Pons (tissue), 1 donor: ENCODE results near the gene RHOXF2.
"Not testable (repeated sequence)": the region's sequence is repeated elsewhere in the genome, so short reads cannot be mapped to it uniquely, and the experiment has no call there.

Source experiments
- DNase-seq: peaks from one replicate; pipeline ENCODE4 v3.0.0-alpha.2; 2016; ENCODE audit warnings: low spot score

The RHOXF2 gene, protein sequence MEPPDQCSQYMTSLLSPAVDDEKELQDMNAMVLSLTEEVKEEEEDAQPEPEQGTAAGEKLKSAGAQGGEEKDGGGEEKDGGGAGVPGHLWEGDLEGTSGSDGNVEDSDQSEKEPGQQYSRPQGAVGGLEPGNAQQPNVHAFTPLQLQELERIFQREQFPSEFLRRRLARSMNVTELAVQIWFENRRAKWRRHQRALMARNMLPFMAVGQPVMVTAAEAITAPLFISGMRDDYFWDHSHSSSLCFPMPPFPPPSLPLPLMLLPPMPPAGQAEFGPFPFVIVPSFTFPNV

DNA sequence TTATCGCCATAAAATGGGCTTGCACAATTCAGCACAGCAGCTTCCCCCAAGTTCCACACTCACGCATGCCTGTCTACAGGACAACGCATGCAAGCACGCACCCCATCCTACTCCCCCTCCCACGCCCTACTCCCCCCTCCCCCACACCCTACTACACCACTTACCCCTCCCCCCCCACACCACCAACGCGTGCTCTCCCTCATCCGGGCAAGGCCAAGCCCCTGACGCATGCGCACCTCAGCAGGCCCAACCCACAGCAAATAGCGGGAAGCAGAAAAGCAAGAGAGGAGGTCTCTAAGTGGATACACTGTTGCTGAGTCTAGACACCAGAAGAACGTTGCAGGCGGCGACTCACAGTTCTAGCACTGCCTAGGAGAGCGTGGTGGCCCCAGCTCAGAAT, at the start of gene RHOXF2:
Gene RHOXF2 (plus strand): TSS at position 301 of the 400 bp plus-strand sequence. CDS start 138 bp downstream, outside the sequence.
- DNase-seq, result not testable (repeated sequence)

DNA sequence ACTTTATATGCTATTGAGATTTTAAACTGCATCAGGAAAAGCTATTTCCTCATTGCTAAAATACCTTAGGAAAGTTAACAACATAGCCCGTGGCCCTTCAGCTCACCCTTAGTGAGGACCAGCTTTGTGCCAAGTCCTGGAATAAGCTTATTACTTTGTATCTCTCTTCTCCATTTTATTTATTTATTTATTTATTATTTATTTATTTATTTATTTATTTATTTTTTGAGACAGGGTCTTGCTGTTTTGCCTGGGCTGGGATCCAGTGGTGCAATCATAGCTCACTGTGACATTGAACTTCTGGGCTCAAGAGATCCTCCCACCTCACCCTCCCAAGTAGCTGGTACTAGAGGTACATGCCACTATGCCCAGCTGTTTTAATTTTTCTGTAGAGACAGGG, 49.0 kb upstream of the RHOXF2 start:
- DNase-seq, result no peak

DNA sequence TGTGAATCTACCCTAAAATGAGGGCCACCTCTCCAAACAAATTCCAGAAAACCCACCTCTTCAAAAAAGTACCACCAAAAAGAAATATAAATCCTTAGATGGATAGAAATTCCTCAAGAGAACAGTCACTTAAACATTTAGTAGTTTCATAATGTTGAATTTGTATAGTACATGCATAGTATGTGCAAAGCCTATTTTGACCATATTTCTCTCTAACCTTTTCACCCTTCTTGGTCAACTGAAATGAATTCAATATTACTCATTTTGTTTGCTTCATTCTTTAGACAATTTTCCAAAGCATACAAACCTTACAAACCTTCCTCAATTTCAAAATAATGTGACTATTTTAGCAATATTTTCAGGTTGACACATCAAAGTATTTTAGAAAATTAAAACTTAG, 46.8 kb upstream of the RHOXF2 start:
- no peak for DNase-seq

DNA sequence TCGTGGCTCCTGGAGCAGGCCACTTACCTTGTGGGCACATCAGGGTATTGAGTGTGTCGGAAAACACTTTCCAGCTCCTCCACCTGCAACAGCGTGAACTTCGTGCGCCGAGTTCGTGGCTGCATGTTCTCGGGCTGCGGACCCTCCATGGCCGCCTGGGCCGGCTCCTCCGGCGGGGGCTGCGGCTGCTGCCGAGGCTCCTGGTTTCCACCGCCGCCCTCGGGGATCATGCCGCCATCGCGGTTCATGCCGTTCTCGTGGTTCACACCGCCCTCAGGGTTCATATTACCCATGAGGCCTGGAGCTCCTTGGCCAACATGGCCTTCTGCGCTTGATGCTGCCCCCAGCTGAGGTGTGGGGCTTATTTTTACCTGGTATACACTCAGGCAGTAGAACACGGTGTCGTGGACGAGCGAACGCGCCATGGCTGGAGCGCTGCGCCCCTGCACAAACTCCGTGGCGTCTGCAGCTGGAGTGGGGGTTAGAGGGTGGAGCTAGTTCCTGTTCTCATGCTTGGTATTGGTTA, 42.9 kb upstream of the RHOXF2 start, which contains the start of gene RHOXF1:
Gene RHOXF1 (minus strand): TSS at position 476 of the 526 bp plus-strand sequence. CDS start 51 bp downstream, at position 425.
- DNase-seq, result no peak

DNA sequence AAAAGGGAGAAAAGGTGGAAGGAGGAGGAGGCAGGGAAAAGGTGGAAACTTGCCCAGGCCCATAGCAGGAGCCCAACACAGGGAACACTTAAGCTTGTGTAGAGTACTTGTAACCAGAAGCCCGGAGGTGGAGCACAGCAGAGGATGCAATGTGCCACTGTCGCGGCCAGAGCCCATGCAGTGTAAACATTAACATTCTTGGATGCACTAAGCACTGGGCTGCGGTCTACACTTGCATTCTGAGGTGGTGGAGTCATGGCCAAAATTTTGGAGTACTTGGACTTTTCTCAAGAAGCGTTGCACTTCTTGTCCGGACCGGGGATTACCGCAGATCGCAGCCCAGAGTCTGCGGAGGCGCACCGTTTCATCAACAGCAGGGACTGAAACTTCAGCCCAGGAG, 38.2 kb upstream of the RHOXF2 start:
- no peak for DNase-seq

DNA sequence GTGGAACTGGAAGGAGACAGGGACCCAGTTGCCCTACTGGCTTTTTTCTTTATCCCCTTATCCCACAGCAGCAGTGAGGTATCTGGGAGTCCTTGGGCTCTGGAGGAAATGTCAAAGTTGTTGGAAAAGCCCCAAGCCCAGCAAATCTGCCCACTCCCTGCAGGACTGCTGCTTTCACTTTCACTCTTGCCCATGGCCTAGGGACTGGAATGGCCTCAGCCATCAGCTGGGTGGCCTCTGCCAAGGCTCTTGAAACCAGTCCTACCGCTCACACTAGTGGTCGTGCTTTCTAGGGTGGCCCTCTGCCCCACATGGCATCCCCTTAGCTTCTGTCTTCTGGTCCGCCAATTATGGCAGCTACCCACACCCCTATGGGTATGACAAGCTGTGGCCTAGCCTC, 33.0 kb upstream of the RHOXF2 start:
- DNase-seq, result no peak

DNA sequence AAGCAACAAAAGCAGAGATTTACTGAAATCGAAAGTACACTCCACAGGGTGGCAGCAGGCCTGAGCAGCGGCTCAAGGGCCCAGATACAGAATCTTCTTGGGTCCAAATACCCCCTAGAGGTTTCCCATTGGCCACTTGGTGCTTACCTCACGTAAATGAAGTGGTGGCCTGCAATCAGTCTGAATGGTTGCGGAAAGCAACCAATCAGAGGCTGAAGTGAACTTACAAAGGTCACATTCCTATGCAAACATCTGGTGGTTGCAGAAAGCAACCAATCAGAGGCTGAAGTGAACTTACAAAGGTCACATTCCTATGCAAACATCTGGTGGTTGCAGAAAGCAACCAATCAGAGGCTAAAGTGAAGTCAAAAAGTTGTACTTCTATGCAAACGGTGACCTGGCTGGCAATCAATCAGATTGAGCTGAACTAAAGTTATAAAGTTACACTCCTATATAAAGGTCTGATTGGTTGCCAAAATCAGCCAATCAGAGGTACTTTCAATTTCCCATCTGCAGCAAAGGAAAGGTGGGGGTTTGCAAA, 30.0 kb upstream of the RHOXF2 start:
- DNase-seq, result not testable (repeated sequence)

DNA sequence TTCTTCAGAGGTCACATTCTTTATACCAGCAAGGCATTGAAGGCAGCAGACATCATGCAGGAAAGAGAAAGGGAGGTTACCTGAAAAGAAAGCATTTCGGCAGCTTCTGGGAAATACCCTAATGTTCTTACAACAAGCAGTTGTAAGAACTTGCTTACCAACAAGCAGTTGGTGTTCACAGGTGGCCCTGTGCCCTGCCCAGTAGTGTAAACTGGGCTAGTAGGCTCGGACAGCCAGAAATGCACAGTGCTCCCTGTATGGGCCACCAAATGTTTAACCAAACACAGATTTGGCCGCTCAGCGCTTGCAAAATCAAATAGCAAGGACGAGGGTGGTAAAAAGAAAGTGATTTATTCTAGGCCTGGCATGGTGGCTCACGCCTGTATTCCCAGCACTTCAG, 22.3 kb upstream of the RHOXF2 start:
- DNase-seq, result no peak

DNA sequence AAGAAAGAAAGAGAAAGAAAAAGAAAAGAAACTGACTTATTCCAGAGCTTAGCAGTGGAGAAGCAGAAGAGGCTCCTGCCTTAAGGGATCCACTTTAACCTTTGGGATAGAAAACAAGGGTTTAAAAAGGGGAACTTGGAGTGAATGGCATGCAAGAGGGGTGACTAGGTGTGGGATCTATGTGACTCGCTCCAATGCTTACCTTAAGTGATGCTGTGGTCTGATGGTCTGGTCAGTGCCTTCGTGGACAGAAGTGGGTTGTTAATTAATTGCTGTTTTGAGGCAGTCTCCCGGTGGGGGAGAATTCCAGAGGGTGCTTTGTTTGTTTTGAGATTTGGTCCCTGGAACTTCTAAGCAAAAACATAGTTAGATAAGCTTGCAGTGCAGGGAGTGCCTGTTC, 21.6 kb upstream of the RHOXF2 start:
- no peak for DNase-seq

DNA sequence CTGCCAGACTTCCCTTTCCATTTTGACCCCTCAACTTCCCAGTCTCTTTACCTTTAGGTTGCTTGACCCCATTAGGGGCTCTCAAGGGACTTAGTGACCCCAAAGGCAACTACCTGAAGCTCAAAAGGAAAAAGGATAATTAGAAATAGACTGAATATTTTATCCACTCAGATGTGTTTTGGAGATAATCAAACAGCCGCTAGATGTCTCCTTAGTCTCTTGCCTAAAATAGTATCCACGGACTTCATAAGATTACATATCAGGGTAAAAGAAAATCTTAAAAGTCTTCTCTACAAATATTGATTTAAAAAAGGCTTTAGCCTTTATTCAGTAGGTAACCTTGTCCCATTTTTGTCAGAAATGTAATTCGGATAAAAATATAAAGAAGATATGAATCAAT, 21.0 kb upstream of the RHOXF2 start:
- DNase-seq, result no peak

DNA sequence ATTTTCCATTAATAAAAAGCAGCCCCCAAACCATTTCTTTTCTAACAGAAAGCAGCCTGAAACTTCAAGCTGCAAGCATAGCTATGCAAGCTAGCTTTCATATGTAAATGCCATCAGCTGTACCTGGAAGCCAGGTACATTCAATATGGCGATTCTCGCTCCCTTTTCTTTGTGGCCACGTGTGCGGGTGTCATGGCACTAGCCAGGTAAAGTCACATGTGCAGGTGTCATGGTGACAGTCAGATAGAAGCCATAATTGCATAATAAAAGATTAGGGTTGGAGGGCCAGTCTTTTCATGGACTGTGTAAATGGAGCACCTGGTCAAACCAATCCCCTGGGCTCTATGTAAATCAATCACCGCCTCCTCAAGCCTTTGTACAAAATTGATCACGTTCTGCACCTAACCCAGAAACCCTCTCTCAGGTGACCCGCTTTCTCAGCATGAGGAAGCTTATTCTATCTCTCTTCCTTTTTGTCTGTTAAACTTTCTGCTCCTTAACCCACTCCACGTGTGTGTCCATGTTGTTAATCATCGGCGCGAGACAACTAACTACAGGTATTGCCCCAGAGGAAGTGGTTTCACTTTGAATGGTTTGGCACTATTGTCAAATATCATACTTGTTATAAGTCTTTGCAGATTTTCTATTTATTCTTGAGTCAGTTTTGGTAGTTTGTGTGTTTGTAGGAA, 18.0 kb upstream of the RHOXF2 start:
- DNase-seq, result no peak

DNA sequence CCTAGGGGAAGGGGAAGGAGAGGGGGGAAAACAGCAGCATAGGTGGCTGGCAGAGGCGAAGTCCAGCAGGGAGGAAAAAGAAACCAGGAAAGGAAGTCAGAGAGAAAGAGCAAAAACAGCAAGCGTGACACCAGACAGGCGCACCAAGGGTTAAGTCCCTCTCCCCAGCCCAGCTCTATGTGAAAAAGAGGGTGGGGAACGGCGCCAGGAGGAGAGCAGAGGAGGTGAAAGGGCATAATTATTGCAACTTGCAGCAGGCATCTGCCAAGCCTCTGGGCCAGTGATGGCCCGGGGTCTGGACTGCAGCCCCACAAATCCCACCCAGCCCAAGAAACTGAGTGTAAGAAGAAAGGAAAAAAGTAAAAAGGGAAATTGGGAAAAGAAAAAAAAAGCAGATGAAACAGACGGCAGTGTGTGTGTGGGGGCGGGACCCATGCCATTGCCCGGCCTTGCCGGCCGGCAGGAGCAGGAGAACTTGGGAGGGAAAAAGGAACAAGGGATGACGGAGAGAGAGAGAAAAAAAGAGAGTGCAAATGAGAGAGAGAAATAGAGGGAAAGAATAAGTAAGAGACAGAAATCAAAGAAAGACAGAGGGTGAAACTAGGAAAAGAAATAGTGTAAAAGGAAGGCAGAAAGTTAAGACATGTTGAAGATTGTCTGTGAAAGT, 14.1 kb upstream of the RHOXF2 start:
- no peak for DNase-seq

DNA sequence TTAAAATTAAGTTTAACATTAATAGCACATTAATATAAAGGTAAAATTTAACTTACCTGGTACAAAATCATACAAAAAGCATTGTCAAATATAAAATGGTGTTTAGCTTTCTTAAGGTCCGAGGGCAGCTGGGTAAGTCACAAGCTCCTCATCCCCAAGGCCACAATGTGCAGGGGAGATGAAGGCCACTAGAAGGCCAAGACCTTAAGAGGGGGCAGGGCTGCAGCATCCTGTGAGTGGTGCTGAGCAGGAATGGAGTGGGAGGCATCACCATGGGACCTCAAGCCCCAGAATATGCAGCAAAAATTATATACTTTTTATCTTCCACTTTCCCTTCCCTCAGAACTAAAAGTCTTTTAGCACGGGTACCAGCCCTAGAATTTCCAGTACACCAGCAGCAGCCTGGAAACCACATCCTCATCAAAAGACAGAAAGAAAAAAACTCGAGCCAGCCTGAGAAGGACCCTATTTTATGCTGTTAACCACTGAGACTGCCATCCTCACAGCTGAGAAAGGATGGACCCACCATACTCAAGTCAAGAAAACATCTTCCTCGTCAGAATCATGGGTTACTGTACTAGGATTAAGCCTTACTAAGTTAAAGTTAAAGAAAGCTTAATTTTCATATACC, 13.0 kb upstream of the RHOXF2 start:
- no peak for DNase-seq

DNA sequence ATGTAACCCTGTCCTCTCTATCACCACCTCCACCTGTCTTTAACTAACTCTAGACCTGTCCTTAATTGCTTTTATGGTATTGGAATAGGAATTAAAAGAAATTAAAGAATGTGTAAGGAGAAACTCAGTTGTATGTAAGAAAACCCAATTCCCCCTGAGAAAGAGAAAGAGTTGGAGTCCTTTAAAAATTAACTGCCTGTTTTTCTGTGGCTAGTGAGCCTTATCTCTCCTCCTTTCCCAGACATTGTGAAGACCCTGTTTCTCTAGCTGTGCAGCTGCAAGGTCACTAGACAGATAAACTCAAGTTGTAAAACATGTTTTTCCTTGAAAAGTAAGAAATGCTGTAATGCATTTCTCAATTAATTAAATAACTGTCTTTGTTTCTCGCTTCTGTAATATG, 12.1 kb upstream of the RHOXF2 start:
- not testable (repeated sequence) for DNase-seq

DNA sequence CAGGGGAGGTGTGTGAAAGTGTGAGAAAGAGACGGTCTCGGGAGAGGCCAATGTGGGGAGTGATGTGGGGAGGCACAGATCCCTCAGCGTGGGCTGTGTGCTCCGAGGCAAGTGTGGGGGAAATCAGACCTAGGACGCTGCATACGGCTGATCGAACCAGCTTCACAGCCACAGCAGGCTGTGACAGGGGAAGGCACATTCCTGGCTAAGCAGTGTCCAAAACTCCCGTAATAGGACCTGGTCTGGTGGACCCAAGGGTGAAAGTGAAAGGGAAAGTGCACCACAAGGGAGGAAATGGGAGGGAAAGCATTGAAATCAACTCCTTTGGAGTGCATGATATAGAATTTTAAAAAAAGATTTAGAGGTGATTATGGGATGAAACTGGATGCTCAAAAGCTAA, 10.9 kb upstream of the RHOXF2 start:
- DNase-seq, result no peak

DNA sequence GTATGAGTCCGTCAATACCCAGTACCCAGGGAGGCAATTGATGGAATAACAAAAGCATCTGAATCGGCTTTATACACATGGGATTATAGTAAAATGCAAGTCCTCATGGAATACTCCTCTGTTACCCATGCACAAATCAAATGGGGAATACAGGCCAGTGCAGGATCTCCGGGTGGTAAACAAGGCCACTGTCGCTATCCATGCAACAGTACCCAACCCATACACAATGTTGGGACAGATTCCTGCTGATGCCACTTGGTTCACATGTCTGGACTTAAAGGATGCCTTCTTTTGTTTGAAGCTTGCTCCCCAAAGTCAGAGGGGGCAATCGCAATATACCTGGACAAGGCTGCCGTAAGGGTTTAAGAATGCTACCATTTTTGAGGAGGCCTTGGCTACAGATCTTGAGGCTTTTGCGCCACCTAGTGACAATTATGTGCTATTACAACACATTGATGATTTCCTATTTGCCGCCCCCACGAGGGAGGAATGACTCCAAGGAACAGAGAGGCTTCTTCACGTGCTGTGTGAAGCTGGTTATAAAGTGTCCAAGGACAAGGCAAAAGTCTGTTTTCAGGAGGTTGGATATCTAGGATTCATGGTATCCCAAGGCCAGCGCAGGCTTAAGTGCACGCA, 8.2 kb upstream of the RHOXF2 start:
- not testable (repeated sequence) for DNase-seq

DNA sequence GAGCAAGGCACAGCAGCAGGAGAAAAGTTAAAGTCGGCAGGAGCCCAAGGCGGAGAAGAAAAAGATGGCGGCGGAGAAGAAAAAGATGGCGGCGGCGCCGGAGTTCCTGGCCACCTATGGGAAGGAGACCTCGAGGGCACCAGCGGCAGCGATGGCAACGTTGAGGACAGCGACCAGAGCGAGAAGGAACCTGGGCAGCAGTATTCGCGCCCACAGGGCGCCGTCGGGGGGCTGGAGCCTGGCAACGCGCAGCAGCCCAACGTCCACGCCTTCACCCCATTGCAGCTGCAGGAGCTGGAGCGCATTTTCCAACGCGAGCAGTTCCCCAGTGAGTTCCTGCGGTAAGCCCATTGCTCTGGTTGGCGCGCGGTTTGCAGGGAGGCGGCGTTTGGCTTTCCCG, 673 bp downstream of the RHOXF2 start:
- DNase-seq, result not testable (repeated sequence)

DNA sequence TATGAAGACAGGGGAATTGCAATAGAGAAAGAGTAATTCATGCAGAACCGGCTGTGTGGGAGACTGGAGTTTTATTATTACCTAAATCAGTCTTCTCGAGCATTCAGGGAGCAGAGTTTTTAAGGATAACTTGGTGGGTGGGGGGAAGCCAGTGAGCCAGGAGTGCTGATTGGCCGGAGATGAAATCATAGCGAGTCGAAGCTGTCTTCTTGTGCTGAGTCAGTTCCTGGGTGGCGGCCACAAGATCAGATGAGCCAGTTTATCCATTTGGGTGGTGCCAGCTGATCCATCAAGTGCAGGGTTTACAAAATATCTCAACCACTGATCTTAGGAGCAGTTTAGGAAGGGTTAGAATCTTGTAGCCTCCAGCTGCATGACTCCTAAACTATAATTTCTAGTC, 34.8 kb downstream of the RHOXF2 start:
- DNase-seq, result not testable (repeated sequence)

DNA sequence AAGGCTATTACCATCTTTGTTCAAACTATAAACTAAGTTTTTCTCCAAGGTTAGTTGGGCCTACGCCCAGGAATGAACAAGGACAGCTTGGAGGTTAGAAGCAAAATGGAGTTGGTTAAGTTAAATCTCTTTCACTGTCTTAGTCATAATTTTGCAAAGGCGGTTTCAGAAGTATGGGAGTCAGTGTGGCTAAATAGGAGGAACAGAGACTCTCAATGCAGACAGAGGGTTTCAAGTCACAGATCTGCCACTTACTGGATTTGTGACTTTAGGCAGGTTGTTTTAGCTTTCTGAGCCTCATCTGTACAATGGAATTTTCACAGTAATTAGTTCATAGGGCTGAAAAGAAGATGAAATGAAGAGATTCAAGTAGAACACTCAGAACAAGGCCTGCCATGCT, 35.3 kb downstream of the RHOXF2 start:
- not testable (repeated sequence) for DNase-seq

DNA sequence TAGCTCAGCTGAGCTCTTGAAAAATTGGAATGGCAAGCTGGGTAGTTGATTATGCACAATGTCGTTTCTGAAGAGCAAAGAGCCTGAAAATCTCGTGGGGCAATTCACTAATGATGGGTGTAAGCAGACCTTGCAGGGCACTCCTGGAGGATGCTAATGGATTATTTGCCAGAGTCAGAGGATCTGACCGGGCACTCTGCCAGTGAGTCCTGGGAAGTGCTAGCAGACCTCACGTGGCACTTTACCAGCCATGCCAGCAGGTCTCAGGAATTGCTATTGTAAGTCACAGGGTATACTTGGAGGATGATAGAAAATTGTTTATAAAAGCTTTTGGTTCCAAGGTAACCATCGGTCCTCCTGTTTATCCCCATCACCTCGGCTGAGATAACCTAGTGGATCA, 37.4 kb downstream of the RHOXF2 start:
- DNase-seq, result not testable (repeated sequence)

DNA sequence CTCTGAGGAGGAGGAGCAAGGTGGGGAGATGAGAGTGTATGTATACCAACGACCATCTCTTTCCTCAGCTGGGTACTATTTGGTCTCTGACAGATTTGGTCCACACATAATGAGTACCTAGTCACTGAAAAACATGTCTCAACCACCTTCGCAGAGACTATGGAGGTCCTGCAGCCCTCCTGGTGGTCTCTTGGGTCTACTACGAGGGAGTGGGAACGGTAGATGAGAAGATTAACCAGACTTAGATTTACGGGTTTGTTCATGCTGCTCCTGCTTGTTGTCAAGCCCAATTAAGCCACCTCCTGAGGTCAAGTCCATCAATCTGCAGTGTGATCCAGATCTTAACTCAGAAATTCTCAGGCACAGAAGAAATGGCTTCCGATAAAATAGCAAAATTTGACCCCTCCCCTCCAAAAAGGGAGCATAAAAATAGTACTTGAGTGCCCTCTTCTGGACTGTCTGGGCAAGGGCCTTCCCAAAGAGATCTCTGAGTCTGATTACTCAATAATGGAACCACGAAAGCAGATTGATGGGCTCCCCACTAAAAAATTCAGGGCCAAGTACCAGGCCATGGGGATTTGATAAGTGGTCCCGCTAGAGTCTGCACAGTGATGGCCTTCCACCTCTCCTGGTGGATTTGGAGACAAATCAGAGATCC, 38.3 kb downstream of the RHOXF2 start:
- not testable (repeated sequence) for DNase-seq
